Parathyroid adenoma (tissue), 2 donors: Measurements from ENCODE around the gene FBXO11.

ENCODE experiments used
- H2AFZ ChIP-seq: fragments of 300-600 bp; sonication (generic); one replicate; pipeline ENCODE4 v1.7.0; 2017; ENCODE audit warnings: antibody characterized with exemption, mild to moderate bottlenecking
- H3K27ac ChIP-seq: fragments of 300-600 bp; sonication (generic); one replicate; pipeline ENCODE4 v1.7.0; 2017
- H3K27me3 ChIP-seq: fragments of 300-600 bp; sonication (generic); one replicate; pipeline ENCODE4 v1.7.0; 2017; ENCODE audit warnings: low read length; ENCODE audit not compliant: control insufficient read depth, insufficient read depth
- H3K36me3 ChIP-seq: fragments of 300-600 bp; sonication (generic); one replicate; pipeline ENCODE4 v1.7.0; 2017; ENCODE audit warnings: low read length; ENCODE audit not compliant: control insufficient read depth, insufficient read depth
- H3K4me1 ChIP-seq: fragments of 300-600 bp; sonication (generic); one replicate; pipeline ENCODE4 v1.7.0; 2017; ENCODE audit warnings: control low read depth
- H3K4me2 ChIP-seq: fragments of 300-600 bp; sonication (generic); one replicate; pipeline ENCODE4 v1.7.0; 2017; ENCODE audit warnings: low read length
- H3K4me3 ChIP-seq: fragments of 300-600 bp; sonication (generic); one replicate; pipeline ENCODE4 v1.7.0; 2017; ENCODE audit warnings: low read depth, low read length
- H3K79me2 ChIP-seq: fragments of 300-600 bp; sonication (generic); one replicate; pipeline ENCODE4 v1.7.0; 2017; ENCODE audit warnings: control low read depth
- H3K9ac ChIP-seq: fragments of 300-600 bp; sonication (generic); one replicate; pipeline ENCODE4 v1.7.0; 2017; ENCODE audit warnings: mild to moderate bottlenecking
- H3K9me3 ChIP-seq: fragments of 300-600 bp; sonication (generic); one replicate; pipeline ENCODE4 v1.7.0; 2017; ENCODE audit warnings: low read length; ENCODE audit not compliant: control insufficient read depth
- TF ChIP-seq, protein P1 (sequence below): fragments of 300-600 bp; sonication (generic); IDR thresholded peaks from one replicate; pipeline ENCODE4 v1.7.0; 2017; ENCODE audit warnings: antibody characterized with exemption, mild to moderate bottlenecking
- donor health status: primary hyperparathyroidism.

FBXO11 gene

DNA sequence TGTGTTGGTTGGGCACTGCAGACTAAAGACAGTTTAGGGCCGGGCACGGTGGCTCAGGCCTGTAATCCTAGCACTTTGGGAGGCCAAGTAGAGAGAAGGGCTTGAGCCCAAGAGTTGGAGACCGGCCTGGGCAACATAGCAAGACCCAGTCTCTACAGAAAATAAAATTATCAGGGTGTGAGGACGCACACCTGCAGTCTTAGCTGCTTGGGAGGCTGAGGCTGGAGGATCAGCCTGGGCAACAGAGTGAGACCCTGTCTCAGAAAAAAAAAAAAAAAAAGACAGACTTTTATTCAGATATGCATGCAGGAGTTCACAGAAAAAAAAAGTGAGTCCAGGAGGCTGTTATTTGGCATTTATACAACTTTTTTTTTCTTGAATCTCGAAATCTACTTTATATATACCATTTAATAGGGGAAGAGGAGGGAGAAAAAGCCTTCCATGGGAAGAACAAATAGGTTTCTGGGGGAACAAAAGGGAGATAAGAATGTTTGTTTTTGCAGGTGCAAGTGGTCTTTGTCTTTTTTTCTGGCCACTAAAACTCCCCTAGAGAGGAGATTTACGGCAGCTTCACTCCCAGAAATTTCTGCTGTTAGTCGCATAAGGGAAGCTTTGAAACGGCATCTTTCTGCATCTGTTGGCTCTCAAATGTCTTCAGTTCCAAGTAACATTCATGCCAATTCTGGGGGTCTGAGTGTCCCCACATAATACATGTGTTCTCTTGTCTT is 127.4 kb downstream of the FBXO11 start:
- H2AFZ ChIP-seq = no peak overlapping the region
- no peaks in the 10 kb centered on the region for H3K4me1 ChIP-seq
- H3K27me3 ChIP-seq = no peaks in the 10 kb centered on the region
- no peaks in the 10 kb centered on the region for H3K36me3 ChIP-seq
- TF ChIP-seq, protein P1, sequence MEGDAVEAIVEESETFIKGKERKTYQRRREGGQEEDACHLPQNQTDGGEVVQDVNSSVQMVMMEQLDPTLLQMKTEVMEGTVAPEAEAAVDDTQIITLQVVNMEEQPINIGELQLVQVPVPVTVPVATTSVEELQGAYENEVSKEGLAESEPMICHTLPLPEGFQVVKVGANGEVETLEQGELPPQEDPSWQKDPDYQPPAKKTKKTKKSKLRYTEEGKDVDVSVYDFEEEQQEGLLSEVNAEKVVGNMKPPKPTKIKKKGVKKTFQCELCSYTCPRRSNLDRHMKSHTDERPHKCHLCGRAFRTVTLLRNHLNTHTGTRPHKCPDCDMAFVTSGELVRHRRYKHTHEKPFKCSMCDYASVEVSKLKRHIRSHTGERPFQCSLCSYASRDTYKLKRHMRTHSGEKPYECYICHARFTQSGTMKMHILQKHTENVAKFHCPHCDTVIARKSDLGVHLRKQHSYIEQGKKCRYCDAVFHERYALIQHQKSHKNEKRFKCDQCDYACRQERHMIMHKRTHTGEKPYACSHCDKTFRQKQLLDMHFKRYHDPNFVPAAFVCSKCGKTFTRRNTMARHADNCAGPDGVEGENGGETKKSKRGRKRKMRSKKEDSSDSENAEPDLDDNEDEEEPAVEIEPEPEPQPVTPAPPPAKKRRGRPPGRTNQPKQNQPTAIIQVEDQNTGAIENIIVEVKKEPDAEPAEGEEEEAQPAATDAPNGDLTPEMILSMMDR = no peak
- no peaks in the 10 kb centered on the region for H3K9me3 ChIP-seq
- H3K4me2 ChIP-seq = no peak overlapping the region
- no peak overlapping the region for H3K9ac ChIP-seq
- H3K27ac ChIP-seq = no peak overlapping the region
- H3K79me2 ChIP-seq = no peaks in the 10 kb centered on the region
- no peak overlapping the region for H3K4me3 ChIP-seq

DNA sequence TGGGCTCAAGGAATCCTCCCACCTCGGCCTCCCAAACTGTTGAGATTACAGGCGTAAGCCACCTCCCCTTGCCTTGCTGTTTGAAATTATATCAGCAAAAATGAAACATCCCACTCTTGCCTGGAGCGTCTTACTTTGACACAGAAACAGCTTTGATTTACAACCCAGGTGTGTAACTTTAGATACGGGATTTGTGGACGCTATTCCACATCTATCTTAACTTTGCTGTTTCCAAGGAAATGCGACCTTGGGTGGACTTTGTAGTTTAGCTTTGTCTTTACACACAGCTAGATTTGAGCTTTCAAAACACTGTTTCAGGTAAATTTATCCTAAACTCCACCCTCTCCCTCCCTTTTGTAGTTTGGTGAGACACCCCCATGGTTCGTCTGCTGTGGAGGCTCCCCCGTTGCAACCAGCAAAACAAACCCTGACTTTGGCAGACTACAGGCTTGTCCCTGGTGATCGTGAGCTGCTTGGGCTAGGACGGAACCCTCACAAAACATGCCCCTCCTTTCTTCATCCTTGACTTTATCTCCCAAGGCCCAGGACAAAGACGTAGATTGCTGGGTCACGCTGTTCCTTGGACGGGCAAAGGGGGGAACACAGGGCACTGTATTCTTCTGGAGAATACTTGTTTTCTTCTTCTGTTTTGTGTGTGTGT is 128.9 kb downstream of the FBXO11 start:
- H3K27ac ChIP-seq = no peak overlapping the region
- no peak overlapping the region for H2AFZ ChIP-seq
- H3K36me3 ChIP-seq = no peaks in the 10 kb centered on the region
- H3K9me3 ChIP-seq = no peaks in the 10 kb centered on the region
- H3K4me3 ChIP-seq = no peak overlapping the region
- no peaks in the 10 kb centered on the region for H3K27me3 ChIP-seq
- TF ChIP-seq, protein P1 = no peak
- H3K4me2 ChIP-seq = no peak overlapping the region
- H3K9ac ChIP-seq = no peak overlapping the region
- H3K79me2 ChIP-seq = no peaks in the 10 kb centered on the region
- no peaks in the 10 kb centered on the region for H3K4me1 ChIP-seq

DNA sequence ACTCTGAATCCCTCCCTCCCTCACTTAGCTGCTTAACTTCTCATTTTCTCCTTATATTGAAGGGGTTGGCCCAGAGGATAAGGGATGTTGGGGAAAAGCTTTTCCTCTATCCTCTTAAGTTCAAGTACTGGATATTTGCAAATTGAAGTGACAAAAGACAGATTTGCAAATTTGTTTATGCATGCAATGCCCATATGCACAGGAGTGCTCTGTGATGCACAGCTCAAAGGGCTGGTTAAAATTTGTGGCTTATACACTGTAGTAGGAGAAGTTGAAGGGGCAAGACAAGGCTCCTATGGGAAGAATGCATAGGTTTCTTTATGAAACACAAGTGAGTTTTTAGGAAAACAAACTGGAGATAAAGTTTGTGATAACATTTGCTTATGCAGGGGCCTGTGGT is 131.7 kb downstream of the FBXO11 start:
- H3K9ac ChIP-seq = no peak overlapping the region
- H3K4me1 ChIP-seq = no peaks in the 10 kb centered on the region
- no peaks in the 10 kb centered on the region for H3K27me3 ChIP-seq
- H3K27ac ChIP-seq = no peak overlapping the region
- TF ChIP-seq, protein P1 = no peak
- H3K4me2 ChIP-seq = no peak overlapping the region
- no peaks in the 10 kb centered on the region for H3K36me3 ChIP-seq
- H3K79me2 ChIP-seq = no peaks in the 10 kb centered on the region
- H2AFZ ChIP-seq = no peak overlapping the region
- no peaks in the 10 kb centered on the region for H3K9me3 ChIP-seq
- H3K4me3 ChIP-seq = no peak overlapping the region

- Histone ChIP-seq H3K27me3 (no peaks in the 10 kb centered on the region), H3K4me1 (no peaks in the 10 kb centered on the region), H3K9ac (no peak overlapping the region), H3K36me3 (no peaks in the 10 kb centered on the region), H3K4me2 (no peak overlapping the region), H3K9me3 (no peaks in the 10 kb centered on the region), H2AFZ (no peak overlapping the region), H3K27ac (no peak overlapping the region), H3K4me3 (no peak overlapping the region), H3K79me2 (no peaks in the 10 kb centered on the region)
- TF ChIP-seq, protein P1 = no peak
Observed at GRCh38 chr2:47772343-47772742, 134.0 kb downstream of the FBXO11 start.
